HCT116 (cell line): ENCODE measurements around the gene TMEM126A.

Source experiments
- CTCF ChIP-seq, 3 experiments: fragments of 200-600 bp in 1 of 3; sonication (generic) in 1 of 3; IDR thresholded peaks in 2 of 3; conservative IDR thresholded peaks in 1 of 3; 2 replicates each; pipeline ENCODE4 v1.5.1; 2012 to 2017; ENCODE audit warnings: low read depth in 2 of 3, low read length in 2 of 3, antibody characterized with exemption in 1 of 3, borderline replicate concordance in 1 of 3, control low read depth in 1 of 3, mild to moderate bottlenecking in 1 of 3, mixed read lengths in 1 of 3, mixed run types in 1 of 3, moderate library complexity in 1 of 3; ENCODE audit not compliant: insufficient read depth in 1 of 3
- FOSL1 ChIP-seq: IDR thresholded peaks from 2 replicates; pipeline ENCODE4 v1.6.1; 2012; ENCODE audit warnings: low read depth
- POLR2AphosphoS5 ChIP-seq: IDR thresholded peaks from 2 replicates; pipeline ENCODE4 v1.6.1; 2011; ENCODE audit warnings: mild to moderate bottlenecking, low read depth, low read length, moderate library complexity
- REST ChIP-seq: IDR thresholded peaks from 2 replicates; pipeline ENCODE4 v1.6.1; 2012; ENCODE audit warnings: low read depth
- ZBTB33 ChIP-seq: IDR thresholded peaks from 2 replicates; pipeline ENCODE4 v1.6.1; 2011; ENCODE audit warnings: mild to moderate bottlenecking, low read length, moderate library complexity; ENCODE audit not compliant: insufficient replicate concordance; ENCODE audit errors: extremely low read depth

GRCh38 chr11:85603220-85603619 lies 44.5 kb upstream of the TMEM126A start:
- no peak for TF ChIP-seq REST
- TF ChIP-seq CTCF (IDR thresholded peaks at IDR 0.05 in 2 of 3, conservative IDR thresholded peaks at IDR 0.05 in 1 of 3; ENCODE audit: borderline replicate concordance in 1 of 3, insufficient read depth in 1 of 3, low read depth in 2 of 3, low read length in 2 of 3), result no peak
- TF ChIP-seq POLR2AphosphoS5, result no peak
- TF ChIP-seq FOSL1, result no peak
- no peak for TF ChIP-seq ZBTB33
